Osteocyte (in vitro differentiated cells): ENCODE measurements around the gene SMC1B. TPM values are rescaled to one million over a fixed set of nuclear protein-coding genes. Genes with fewer than 3 reads are reported as not detected.
A peak's percentile ranks its signal among the peaks of the same experiment; 100 is the strongest.

Experiments used
- DNase-seq: peaks from one replicate; pipeline ENCODE4 v3.0.0; 2021; ENCODE audit warnings: mixed read lengths; ENCODE audit not compliant: unreplicated experiment; ENCODE audit errors: extremely low spot score
- H3K27ac Mint-ChIP-seq: one replicate; pipeline ENCODE4 v1.8.0; 2021; ENCODE audit warnings: mild to moderate bottlenecking, mixed read lengths; ENCODE audit not compliant: unreplicated experiment
- H3K27me3 Mint-ChIP-seq: one replicate; pipeline ENCODE4 v1.8.0; 2021; ENCODE audit warnings: mixed read lengths; ENCODE audit not compliant: unreplicated experiment
- H3K36me3 Mint-ChIP-seq: one replicate; pipeline ENCODE4 v1.8.0; 2021; ENCODE audit warnings: mixed read lengths; ENCODE audit not compliant: unreplicated experiment
- H3K4me1 Mint-ChIP-seq: one replicate; pipeline ENCODE4 v1.8.0; 2021; ENCODE audit warnings: mixed read lengths; ENCODE audit not compliant: unreplicated experiment
- H3K4me3 Mint-ChIP-seq: one replicate; pipeline ENCODE4 v1.8.0; 2021; ENCODE audit warnings: mild to moderate bottlenecking, moderate library complexity, mixed read lengths; ENCODE audit not compliant: unreplicated experiment
- H3K9me3 Mint-ChIP-seq: one replicate; pipeline ENCODE4 v1.8.0; 2021; ENCODE audit warnings: mixed read lengths; ENCODE audit not compliant: unreplicated experiment
- CTCF ChIP-seq: fragments of 200-600 bp; sonication (generic); IDR thresholded peaks from 2 replicates; pipeline ENCODE4 v1.5.0; 2021; ENCODE audit warnings: antibody characterized with exemption, mild to moderate bottlenecking, moderate library complexity
- total RNA-seq: library from RNA; stranded (reverse); gene quantifications from 2 replicates; pipeline ENCODE4 v1.2.1, GENCODE V29; 2021

SMC1B gene
- total RNA-seq, 1 donor from 2014 or later = not detected

GRCh38 chr22:45424241-45424731, 10.9 kb upstream of the SMC1B start:
- peaks cover 5% of the 10 kb centered on the region for H3K27me3 Mint-ChIP-seq
- peak; percentile 73 for DNase-seq
- no peak for TF ChIP-seq CTCF
- no peak overlapping the region for H3K4me3 Mint-ChIP-seq
- peaks cover 12% of the 10 kb centered on the region for H3K9me3 Mint-ChIP-seq
- no peaks in the 10 kb centered on the region for H3K4me1 Mint-ChIP-seq
- no peaks in the 10 kb centered on the region for H3K36me3 Mint-ChIP-seq
- no peak overlapping the region for H3K27ac Mint-ChIP-seq

- Mint-ChIP-seq H3K4me1 (no peaks in the 10 kb centered on the region), H3K36me3 (no peaks in the 10 kb centered on the region), H3K27me3 (no peaks in the 10 kb centered on the region), H3K9me3 (peaks cover 12% of the 10 kb centered on the region), H3K4me3 (no peak overlapping the region), H3K27ac (no peak overlapping the region)
- no peak for TF ChIP-seq CTCF
- peak; percentile 56 for DNase-seq
Observed at GRCh38 chr22:45423524-45423923, 10.1 kb upstream of the SMC1B start.

GRCh38 chr22:45422237-45422983, 9.0 kb upstream of the SMC1B start:
- DNase-seq = peak; percentile 68
- no peaks in the 10 kb centered on the region for H3K4me1 Mint-ChIP-seq
- H3K4me3 Mint-ChIP-seq = no peak overlapping the region
- TF ChIP-seq CTCF = no peak
- H3K9me3 Mint-ChIP-seq = peaks cover 12% of the 10 kb centered on the region
- H3K27me3 Mint-ChIP-seq = no peaks in the 10 kb centered on the region
- H3K36me3 Mint-ChIP-seq = no peaks in the 10 kb centered on the region
- no peak overlapping the region for H3K27ac Mint-ChIP-seq

GRCh38 chr22:45421349-45422055, 8.1 kb upstream of the SMC1B start:
- Mint-ChIP-seq H3K9me3 (peaks cover 6% of the 10 kb centered on the region), H3K4me1 (no peaks in the 10 kb centered on the region), H3K27ac (no peak overlapping the region), H3K4me3 (no peak overlapping the region), H3K36me3 (no peaks in the 10 kb centered on the region), H3K27me3 (no peaks in the 10 kb centered on the region)
- TF ChIP-seq CTCF = no peak
- DNase-seq = no peak

GRCh38 chr22:45420539-45420938, 7.1 kb upstream of the SMC1B start:
- Mint-ChIP-seq H3K36me3 (no peaks in the 10 kb centered on the region), H3K27ac (no peak overlapping the region), H3K27me3 (no peaks in the 10 kb centered on the region), H3K4me1 (no peaks in the 10 kb centered on the region), H3K9me3 (no peaks in the 10 kb centered on the region), H3K4me3 (no peak overlapping the region)
- peak; percentile 51 for DNase-seq
- TF ChIP-seq CTCF = no peak
